Caco-2 (cell line): ENCODE measurements around the gene PCED1B. TPM values are rescaled to one million over a fixed set of nuclear protein-coding genes. Genes with fewer than 3 reads are reported as not detected.

Experiments
- BruUV-seq: library from RNA; stranded (reverse); fragments of 400-500 nt; replicated peaks from 2 replicates; lab custom pipeline; 2021; lab: Mats Ljungman, UMichigan
- CTCF ChIA-PET: fragments of 300-600 bp; sonication (Branson Sonifier 250); formaldehyde crosslinking; loops from one replicate; lab custom pipeline; 2022; ENCODE audit warnings: antibody characterized with exemption; lab: Charles Lee
- POLR2A ChIA-PET: fragments of 300-600 bp; sonication (Branson Sonifier 250); formaldehyde crosslinking; loops from one replicate; lab custom pipeline; 2022; ENCODE audit warnings: antibody characterized with exemption; lab: Charles Lee
- DNase-seq, 2 experiments: peaks; one replicate each; pipeline versions ENCODE4 v3.0.0 to v3.0.0-alpha.2; 2020 to 2022
- H3K27me3 ChIP-seq: replicated peaks from 2 replicates; pipeline ENCODE4 v1.6.0; 2011; ENCODE audit warnings: low read length; ENCODE audit not compliant: control insufficient read depth, insufficient read depth
- H3K36me3 ChIP-seq: 2 replicates; pipeline ENCODE4 v1.5.1; 2011; ENCODE audit warnings: low read length; ENCODE audit not compliant: control insufficient read depth, insufficient read depth
- H3K4me1 ChIP-seq: fragments of 250-450 bp; sonication (Bioruptor Pico); 2 replicates; pipeline ENCODE4 v1.5.1; 2020; ENCODE audit warnings: mild to moderate bottlenecking
- H3K4me3 ChIP-seq: 2 replicates; pipeline ENCODE4 v1.5.1; 2011; ENCODE audit warnings: low read depth, mild to moderate bottlenecking, control low read depth, low read length
- H3K9me3 ChIP-seq: fragments of 250-450 bp; sonication (Bioruptor Pico); 2 replicates; pipeline ENCODE4 v1.5.1; 2020; ENCODE audit warnings: mild to moderate bottlenecking, moderate library complexity
- H3K27ac Mint-ChIP-seq: one replicate; pipeline ENCODE4 v1.8.0; 2022; ENCODE audit warnings: mixed read lengths; ENCODE audit not compliant: unreplicated experiment
- H3K27me3 Mint-ChIP-seq: one replicate; pipeline ENCODE4 v1.8.0; 2022; ENCODE audit warnings: mixed read lengths; ENCODE audit not compliant: insufficient read depth, unreplicated experiment
- H3K36me3 Mint-ChIP-seq: one replicate; pipeline ENCODE4 v1.8.0; 2022; ENCODE audit warnings: mild to moderate bottlenecking, mixed read lengths; ENCODE audit not compliant: insufficient read depth, unreplicated experiment
- H3K4me1 Mint-ChIP-seq: one replicate; pipeline ENCODE4 v1.8.0; 2022; ENCODE audit warnings: low read depth, mixed read lengths; ENCODE audit not compliant: unreplicated experiment
- H3K4me3 Mint-ChIP-seq: one replicate; pipeline ENCODE4 v1.8.0; 2022; ENCODE audit warnings: mild to moderate bottlenecking, moderate library complexity, mixed read lengths; ENCODE audit not compliant: unreplicated experiment
- H3K9me3 Mint-ChIP-seq: one replicate; pipeline ENCODE4 v1.8.0; 2022; ENCODE audit warnings: mixed read lengths; ENCODE audit not compliant: unreplicated experiment
- intact Hi-C: fragments of 100-400 bp; cut with micrococcal nuclease; formaldehyde crosslinking; loops from one replicate; pipeline ENCODE4 v1.10.0; 2022; ENCODE audit not compliant: unreplicated experiment
- microRNA-seq: library from miRNA; unstranded; fragments of <30 nt; microRNA quantifications from one replicate; pipeline ENCODE4 v1.2.0, GENCODE V29; 2022
- total RNA-seq: library from RNA; stranded (reverse); gene quantifications from 2 replicates; pipeline ENCODE4 v1.2.3, GENCODE V29; 2022
- TF ChIP-seq, protein P1 (sequence below), 2 experiments: fragments of 200-600 bp in 1 of 2; IDR thresholded peaks; 1 replicate in 1 of 2; 2 replicates in 1 of 2; pipeline versions ENCODE4 v1.5.1 to v1.8.0; 2011 to 2022; ENCODE audit warnings: antibody characterized with exemption in 1 of 2, control low read depth in 1 of 2, inconsistent platforms in 1 of 2, low read depth in 1 of 2, low read length in 1 of 2, mild to moderate bottlenecking in 1 of 2, moderate library complexity in 1 of 2; ENCODE audit not compliant: insufficient read depth in 1 of 2, severe bottlenecking in 1 of 2, unreplicated experiment in 1 of 2

The PCED1B gene
- total RNA-seq, 1 experiment from 2014 or later, result 7.0 TPM

DNA sequence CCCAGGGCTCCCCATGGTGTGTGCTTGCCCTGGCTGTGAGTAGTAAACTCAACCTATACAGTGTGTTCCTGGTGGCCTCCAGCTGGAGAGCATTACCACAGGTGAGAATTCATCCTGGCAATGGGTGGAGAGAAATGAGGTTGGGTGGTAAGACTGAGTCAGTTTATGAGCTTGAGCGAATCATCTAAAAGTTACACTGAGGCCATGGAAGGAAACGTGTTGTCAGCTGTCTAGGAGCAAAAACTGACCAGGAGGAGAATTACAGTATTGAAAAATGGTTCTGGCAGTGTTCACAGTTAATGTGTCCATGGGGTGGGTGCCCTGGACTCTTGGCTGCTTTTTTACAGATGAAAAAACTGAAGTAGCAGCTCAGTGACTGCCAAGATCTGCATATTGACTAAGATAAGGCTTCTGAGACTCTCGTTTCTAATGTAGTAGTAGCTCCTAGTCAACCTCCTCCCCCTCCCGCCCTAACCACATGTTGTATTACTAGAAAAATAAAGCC, 202.3 kb downstream of the PCED1B start:
- Mint-ChIP-seq H3K4me1 (peaks cover 18% of the 10 kb centered on the region), H3K27ac (no peak overlapping the region)

DNA sequence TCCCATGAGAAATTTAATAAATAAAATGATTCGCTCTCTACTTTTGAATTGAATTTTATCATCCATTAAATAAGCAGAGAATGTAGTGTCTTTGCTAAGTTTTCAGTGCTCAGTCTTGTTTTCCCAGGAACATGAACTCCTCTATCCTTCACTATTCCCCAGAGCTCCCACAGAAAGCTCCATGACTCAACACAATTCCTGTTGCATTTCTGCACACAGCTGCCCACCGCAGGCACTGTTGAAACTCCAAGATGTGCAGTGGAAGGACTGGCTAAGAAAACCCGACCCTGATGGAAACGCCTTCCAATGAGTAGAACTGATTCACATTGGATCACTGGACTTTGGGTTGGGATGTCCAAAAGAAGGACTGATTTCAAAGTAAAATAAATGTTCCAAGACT, 202.8 kb downstream of the PCED1B start:
- Mint-ChIP-seq H3K4me3 (no peak overlapping the region), H3K27ac (no peak overlapping the region), H3K9me3 (peaks cover 16% of the 10 kb centered on the region), H3K4me1 (peaks cover 17% of the 10 kb centered on the region), H3K27me3 (no peaks in the 10 kb centered on the region), H3K36me3 (peaks cover 12% of the 10 kb centered on the region)
- Histone ChIP-seq H3K9me3 (no peaks in the 10 kb centered on the region), H3K27me3 (no peaks in the 10 kb centered on the region), H3K36me3 (no peaks in the 10 kb centered on the region), H3K4me1 (peaks cover 22% of the 10 kb centered on the region), H3K4me3 (no peak overlapping the region)
- ChIA-PET CTCF (no interaction called here), POLR2A (interaction anchor here (0.6 kb wide), 1 partner anchor 14 kb away, joined by 4 read pairs; no protein-coding TSS in a partner anchor)
- no peak for DNase-seq
- intact Hi-C loops, result no loop called here
- TF ChIP-seq, protein P1, sequence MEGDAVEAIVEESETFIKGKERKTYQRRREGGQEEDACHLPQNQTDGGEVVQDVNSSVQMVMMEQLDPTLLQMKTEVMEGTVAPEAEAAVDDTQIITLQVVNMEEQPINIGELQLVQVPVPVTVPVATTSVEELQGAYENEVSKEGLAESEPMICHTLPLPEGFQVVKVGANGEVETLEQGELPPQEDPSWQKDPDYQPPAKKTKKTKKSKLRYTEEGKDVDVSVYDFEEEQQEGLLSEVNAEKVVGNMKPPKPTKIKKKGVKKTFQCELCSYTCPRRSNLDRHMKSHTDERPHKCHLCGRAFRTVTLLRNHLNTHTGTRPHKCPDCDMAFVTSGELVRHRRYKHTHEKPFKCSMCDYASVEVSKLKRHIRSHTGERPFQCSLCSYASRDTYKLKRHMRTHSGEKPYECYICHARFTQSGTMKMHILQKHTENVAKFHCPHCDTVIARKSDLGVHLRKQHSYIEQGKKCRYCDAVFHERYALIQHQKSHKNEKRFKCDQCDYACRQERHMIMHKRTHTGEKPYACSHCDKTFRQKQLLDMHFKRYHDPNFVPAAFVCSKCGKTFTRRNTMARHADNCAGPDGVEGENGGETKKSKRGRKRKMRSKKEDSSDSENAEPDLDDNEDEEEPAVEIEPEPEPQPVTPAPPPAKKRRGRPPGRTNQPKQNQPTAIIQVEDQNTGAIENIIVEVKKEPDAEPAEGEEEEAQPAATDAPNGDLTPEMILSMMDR (IDR thresholded peaks at IDR 0.05; ENCODE audit: insufficient read depth in 1 of 2, low read depth in 1 of 2, low read length in 1 of 2, severe bottlenecking in 1 of 2, unreplicated experiment in 1 of 2), result no peak
- BruUV-seq, result no TSS peak

More for the DNA sequence above, 202.3 kb downstream of the PCED1B start:
- DNase-seq, result no peak
- Histone ChIP-seq H3K36me3 (no peaks in the 10 kb centered on the region), H3K9me3 (no peaks in the 10 kb centered on the region), H3K4me1 (peaks cover 25% of the 10 kb centered on the region), H3K27me3 (no peaks in the 10 kb centered on the region), H3K4me3 (no peak overlapping the region)
- CTCF ChIA-PET, result no interaction called here
- Mint-ChIP-seq H3K4me3 (no peak overlapping the region), H3K9me3 (peaks cover 16% of the 10 kb centered on the region), H3K36me3 (peaks cover 12% of the 10 kb centered on the region), H3K27me3 (no peaks in the 10 kb centered on the region)
- intact Hi-C loops, result no loop called here
- TF ChIP-seq, protein P1 (IDR thresholded peaks at IDR 0.05; ENCODE audit: insufficient read depth in 1 of 2, low read depth in 1 of 2, low read length in 1 of 2, severe bottlenecking in 1 of 2, unreplicated experiment in 1 of 2), result no peak
- POLR2A ChIA-PET, result no interaction called here
- no TSS peak for BruUV-seq

Small RNAs within 50 kb of the gene (microRNA-seq; reads per million reads assigned to microRNA genes)
- not detected for gene MIR4698

Other genes starting within 250 kb of the PCED1B start
- 1.6 and 1.9 TPM in 2 replicates for gene AMIGO2, start 338 bp downstream of the PCED1B start, total RNA-seq